H1 (cell line): ENCODE measurements around the gene TIAM2. TPM values are rescaled to one million over a fixed set of nuclear protein-coding genes. Genes with fewer than 3 reads are reported as not detected.

Experiments used
- CTCF ChIA-PET: fragments of 300-600 bp; sonication (Branson Sonifier 250); formaldehyde crosslinking; loops from one replicate; lab custom pipeline; 2021; ENCODE audit not compliant: partially characterized antibody; lab: Charles Lee
- POLR2A ChIA-PET: fragments of 300-600 bp; sonication (Branson Sonifier 250); formaldehyde crosslinking; loops from one replicate; lab custom pipeline; 2021; ENCODE audit warnings: inconsistent platforms; ENCODE audit not compliant: partially characterized antibody; lab: Charles Lee
- DNase-seq, 2 experiments: peaks; one replicate each; pipeline versions ENCODE4 v3.0.0 to v3.0.0-alpha.2; 2010 to 2022; ENCODE audit warnings: low spot score in 2 of 2, low read depth in 1 of 2, mixed read lengths in 1 of 2
- FAIRE-seq: peaks from 2 replicates; lab custom pipeline; 2011; peaks lifted over from hg19 to GRCh38; lab: Jason Lieb, UNC
- H2AFZ ChIP-seq: 2 replicates; pipeline ENCODE4 v1.8.1; 2012; ENCODE audit warnings: low read length, inconsistent platforms
- H2AK5ac ChIP-seq: 2 replicates; pipeline ENCODE4 v1.6.1; 2013; ENCODE audit warnings: low read depth, low read length
- H2BK120ac ChIP-seq: replicated peaks from 2 replicates; pipeline ENCODE3; 2013; ENCODE audit warnings: low read depth, low read length, inconsistent platforms
- H2BK12ac ChIP-seq: 2 replicates; pipeline ENCODE4 v1.6.1; 2013; ENCODE audit warnings: low read depth, low read length
- H2BK15ac ChIP-seq: 2 replicates; pipeline ENCODE4 v1.6.1; 2013; ENCODE audit warnings: low read length
- H2BK20ac ChIP-seq: 2 replicates; pipeline ENCODE4 v1.6.1; 2013; ENCODE audit warnings: low read length
- H2BK5ac ChIP-seq: 2 replicates; pipeline ENCODE4 v1.6.1; 2013; ENCODE audit warnings: low read depth, low read length
- H3K14ac ChIP-seq: 2 replicates; pipeline ENCODE4 v1.6.1; 2013; ENCODE audit warnings: inconsistent platforms; ENCODE audit not compliant: insufficient read length
- H3K18ac ChIP-seq: 2 replicates; pipeline ENCODE4 v1.6.1; 2013; ENCODE audit warnings: low read length; ENCODE audit errors: extremely low read depth
- H3K23ac ChIP-seq: 2 replicates; pipeline ENCODE4 v1.6.1; 2013; ENCODE audit warnings: inconsistent platforms; ENCODE audit not compliant: insufficient read length
- H3K23me2 ChIP-seq: 2 replicates; pipeline ENCODE4 v1.6.1; 2013; ENCODE audit warnings: low read depth, low read length
- H3K27ac ChIP-seq: 2 replicates; pipeline ENCODE4 v1.6.1; 2011; ENCODE audit warnings: low read depth, low read length, inconsistent platforms
- H3K27me3 ChIP-seq, 4 experiments: replicated peaks in 1 of 4; 1 replicate in 1 of 4; 2 replicates in 3 of 4; pipeline versions ENCODE4 v1.6.1 to v1.8.1; 2011 to 2013; ENCODE audit warnings: low read length in 3 of 4, mild to moderate bottlenecking in 3 of 4, inconsistent platforms in 2 of 4, mixed read lengths in 2 of 4, moderate library complexity in 1 of 4; ENCODE audit not compliant: control insufficient read depth in 3 of 4, insufficient read depth in 3 of 4; ENCODE audit errors: extremely low read depth in 1 of 4
- H3K36me3 ChIP-seq, 4 experiments: 2 replicates each; pipeline versions ENCODE4 v1.6.1 to v1.8.1; 2011 to 2013; ENCODE audit warnings: mild to moderate bottlenecking in 4 of 4, low read length in 3 of 4, moderate library complexity in 2 of 4, control low read depth in 1 of 4, inconsistent platforms in 1 of 4; ENCODE audit not compliant: insufficient read depth in 4 of 4, control insufficient read depth in 2 of 4
- H3K4ac ChIP-seq: replicated peaks from 2 replicates; pipeline ENCODE3; 2013; ENCODE audit warnings: low read length, low read depth, mixed read lengths, inconsistent platforms; ENCODE audit not compliant: insufficient read length
- H3K4me1 ChIP-seq, 4 experiments: replicated peaks in 1 of 4; 1 replicate in 1 of 4; 2 replicates in 3 of 4; pipeline versions ENCODE4 v1.6.1 to v1.8.1; 2011 to 2013; ENCODE audit warnings: low read length in 3 of 4, inconsistent platforms in 2 of 4, mixed read lengths in 1 of 4; ENCODE audit not compliant: insufficient read depth in 4 of 4, control insufficient read depth in 3 of 4
- H3K4me2 ChIP-seq, 2 experiments: 2 replicates each; pipeline versions ENCODE4 v1.6.1 to v1.8.1; 2011 to 2013; ENCODE audit warnings: low read depth in 2 of 2, low read length in 2 of 2, control low read depth in 1 of 2, inconsistent platforms in 1 of 2, mild to moderate bottlenecking in 1 of 2; ENCODE audit not compliant: insufficient read depth in 1 of 2
- H3K4me3 ChIP-seq, 4 experiments: fragments of 200-600, 300-600 bp in 1 of 4; sonication (generic), shearing (Covaris generic), sonication (Bioruptor Twin) in 1 of 4; 2 replicates each; pipeline versions ENCODE4 v1.5.1 to v1.8.1; 2011 to 2016; ENCODE audit warnings: low read length in 4 of 4, low read depth in 3 of 4, control low read depth in 2 of 4, inconsistent platforms in 2 of 4, mild to moderate bottlenecking in 2 of 4, mixed read lengths in 1 of 4, moderate library complexity in 1 of 4; ENCODE audit not compliant: insufficient read depth in 2 of 4; ENCODE audit errors: extremely low read depth in 1 of 4
- H3K56ac ChIP-seq: replicated peaks from 2 replicates; pipeline ENCODE3; 2013; ENCODE audit warnings: low read depth, mild to moderate bottlenecking, mixed read lengths, low read length, inconsistent platforms; ENCODE audit not compliant: insufficient read length
- H3K79me1 ChIP-seq: 2 replicates; pipeline ENCODE4 v1.6.1; 2013; ENCODE audit warnings: low read depth, low read length, control low read depth
- H3K79me2 ChIP-seq, 2 experiments: 2 replicates each; pipeline versions ENCODE4 v1.6.1 to v1.8.1; 2012 to 2013; ENCODE audit warnings: low read length in 2 of 2, mild to moderate bottlenecking in 2 of 2, inconsistent platforms in 1 of 2; ENCODE audit not compliant: insufficient read depth in 2 of 2, control insufficient read depth in 1 of 2
- H3K9ac ChIP-seq, 4 experiments: replicated peaks in 1 of 4; 1 replicate in 1 of 4; 2 replicates in 3 of 4; pipeline versions ENCODE4 v1.6.1 to v1.8.1; 2011 to 2013; ENCODE audit warnings: low read depth in 3 of 4, low read length in 3 of 4, control low read depth in 2 of 4, mild to moderate bottlenecking in 2 of 4, moderate library complexity in 2 of 4, inconsistent platforms in 1 of 4; ENCODE audit errors: extremely low read depth in 1 of 4
- H3K9me3 ChIP-seq, 2 experiments: 2 replicates each; pipeline versions ENCODE4 v1.6.1 to v1.8.1; 2012 to 2013; ENCODE audit warnings: mild to moderate bottlenecking in 2 of 2, moderate library complexity in 2 of 2, control low read depth in 1 of 2, inconsistent platforms in 1 of 2, low read depth in 1 of 2, low read length in 1 of 2, mixed read lengths in 1 of 2; ENCODE audit not compliant: insufficient read depth in 2 of 2
- H4K20me1 ChIP-seq, 2 experiments: replicated peaks in 1 of 2; 2 replicates each; pipeline versions ENCODE3 to v1.8.1; 2011 to 2013; ENCODE audit warnings: inconsistent platforms in 2 of 2, low read length in 2 of 2, mild to moderate bottlenecking in 1 of 2; ENCODE audit not compliant: insufficient read depth in 2 of 2, control insufficient read depth in 1 of 2
- H4K5ac ChIP-seq: 2 replicates; pipeline ENCODE4 v1.6.1; 2013; ENCODE audit warnings: low read length, low read depth, mixed read lengths, inconsistent platforms; ENCODE audit not compliant: insufficient read length
- H4K8ac ChIP-seq: 2 replicates; pipeline ENCODE4 v1.8.0; 2013; ENCODE audit warnings: mild to moderate bottlenecking, moderate library complexity, low read length, inconsistent platforms; ENCODE audit not compliant: insufficient read depth; ENCODE audit errors: extremely low read depth
- H4K91ac ChIP-seq: replicated peaks from 2 replicates; pipeline ENCODE3; 2013; ENCODE audit warnings: low read length, mixed read lengths, inconsistent platforms; ENCODE audit not compliant: insufficient read length
- CHD2 ChIP-seq: IDR thresholded peaks from 2 replicates; pipeline ENCODE4 v1.6.1; 2012; ENCODE audit warnings: low read length, improper control_type of control experiment
- FOSL1 ChIP-seq: IDR thresholded peaks from 2 replicates; pipeline ENCODE4 v1.6.1; 2011; ENCODE audit warnings: mild to moderate bottlenecking, low read depth, low read length, moderate library complexity; ENCODE audit not compliant: insufficient read depth
- KDM1A ChIP-seq: fragments of 200-600, 300-600 bp; sonication (generic); IDR thresholded peaks from 2 replicates; pipeline ENCODE4 v1.7.1; 2016; ENCODE audit warnings: mild to moderate bottlenecking, low read length, borderline replicate concordance
- KDM5A ChIP-seq: fragments of 200-600 bp; IDR thresholded peaks from 2 replicates; pipeline ENCODE4 v1.7.1; 2012; ENCODE audit warnings: mild to moderate bottlenecking, low read length, inconsistent platforms, mixed read lengths
- RNF2 ChIP-seq: fragments of 200-900, 300-1000 bp; sonication (generic); IDR thresholded peaks from 2 replicates; pipeline ENCODE4 v1.7.1; 2016; ENCODE audit warnings: borderline replicate concordance, low read depth, mild to moderate bottlenecking, antibody characterized with exemption, low read length; ENCODE audit not compliant: poor library complexity, severe bottlenecking; ENCODE audit errors: missing control alignments
- TCF12 ChIP-seq: IDR thresholded peaks from 2 replicates; pipeline ENCODE4 v1.6.1; 2011; ENCODE audit warnings: low read depth, mild to moderate bottlenecking, low read length
- WGBS, 2 experiments: shearing (Covaris generic) in 1 of 2; methylation state at CpG; one replicate each; pipeline versions ENCODE4 v1.1.6 to v1.1.7; 2013 to 2015; ENCODE audit warnings: low lambda C conversion rate in 2 of 2, mixed read lengths in 2 of 2, inconsistent platforms in 1 of 2, low coverage in 1 of 2, missing lambda C conversion rate in 1 of 2; ENCODE audit not compliant: insufficient replicate concordance in 2 of 2, insufficient coverage in 1 of 2, insufficient read length in 1 of 2; ENCODE audit errors: extremely low coverage in 1 of 2, missing lambda C conversion rate in 1 of 2; 5-methylcytosine and 5-hydroxymethylcytosine counted together
- polyA plus RNA-seq, 7 experiments: library from polyadenylated mRNA; depleted of rRNA in 3 of 7; stranded (reverse) in 5 of 7; unstranded in 2 of 7; fragments of >200 nt in 5 of 7; fragments of 200-250 nt in 2 of 7; gene quantifications; 1 replicate in 5 of 7; 2 replicates in 1 of 7; 4 replicates in 1 of 7; pipeline versions ENCODE4 v1.2.1 to v1.2.3, GENCODE V29; 2011 to 2013; ENCODE audit warnings: missing spikeins in 2 of 7, mixed read lengths in 2 of 7
- total RNA-seq: library from RNA; stranded (reverse); fragmentation: NEBNext Ultra II Directional; extraction: Animal tissue kit (Norgen Biotek cat#: 25700); gene quantifications from 2 replicates; pipeline ENCODE4 v1.2.1, GENCODE V29; 2021

The TIAM2 gene
- total and polyA plus RNA-seq, 2 of the 8 experiments (the other 6 are each of a cell fraction or from before 2014, with no cell fraction given) = 7.4 to 23.9 TPM

GRCh38 chr6:154977588-154977987 is 17.5 kb upstream of the TIAM2 start:
- H3K36me3 ChIP-seq = no peaks in the 10 kb centered on the region
- no peak overlapping the region for H2AFZ ChIP-seq
- no peak overlapping the region for H2BK12ac ChIP-seq
- H4K91ac ChIP-seq = no peak overlapping the region
- H3K27me3 ChIP-seq = no peaks in the 10 kb centered on the region
- H3K18ac ChIP-seq = no peak overlapping the region
- DNase-seq (no peak), FAIRE-seq (no peak)
- H2BK120ac ChIP-seq = no peak overlapping the region
- H3K79me2 ChIP-seq = no peaks in the 10 kb centered on the region
- ChIA-PET POLR2A (interaction anchor here (1.2 kb wide), 1 partner anchor 15 kb away, joined by 3 read pairs; no protein-coding TSS in a partner anchor), CTCF (interaction anchor here (0.7 to 8.5 kb wide), 10 partner anchors 10 to 291 kb away, joined by 3 to 86 read pairs (median 3); no protein-coding TSS in a partner anchor)
- no peak overlapping the region for H4K8ac ChIP-seq
- no peak overlapping the region for H3K14ac ChIP-seq
- H4K5ac ChIP-seq = no peak overlapping the region
- no peak overlapping the region for H3K27ac ChIP-seq
- no peak overlapping the region for H2BK20ac ChIP-seq
- 93% methylated on average over 5 of the region's 5 CpGs; no CpG with 5 or more reads in 1 of the 2 experiments for WGBS, 2 experiments
- H3K79me1 ChIP-seq = no peaks in the 10 kb centered on the region
- no peak overlapping the region for H2BK15ac ChIP-seq
- H3K23me2 ChIP-seq = no peaks in the 10 kb centered on the region
- no peak overlapping the region for H3K4ac ChIP-seq
- H2AK5ac ChIP-seq = no peak overlapping the region
- no peaks in the 10 kb centered on the region for H4K20me1 ChIP-seq
- no peaks in the 10 kb centered on the region for H3K9me3 ChIP-seq
- H3K9ac ChIP-seq = no peak overlapping the region
- no peak overlapping the region for H3K4me2 ChIP-seq
- H3K4me3 ChIP-seq = no peak overlapping the region
- H3K56ac ChIP-seq = no peak overlapping the region
- H2BK5ac ChIP-seq = no peak overlapping the region
- H3K4me1 ChIP-seq = no peaks in the 10 kb centered on the region
- H3K23ac ChIP-seq = no peak overlapping the region
- TF ChIP-seq KDM5A (no peak), TCF12 (no peak), KDM1A (no peak), FOSL1 (no peak), CHD2 (no peak), RNF2 (no peak)
